ENCODE data around the gene WNK2.

DNA sequence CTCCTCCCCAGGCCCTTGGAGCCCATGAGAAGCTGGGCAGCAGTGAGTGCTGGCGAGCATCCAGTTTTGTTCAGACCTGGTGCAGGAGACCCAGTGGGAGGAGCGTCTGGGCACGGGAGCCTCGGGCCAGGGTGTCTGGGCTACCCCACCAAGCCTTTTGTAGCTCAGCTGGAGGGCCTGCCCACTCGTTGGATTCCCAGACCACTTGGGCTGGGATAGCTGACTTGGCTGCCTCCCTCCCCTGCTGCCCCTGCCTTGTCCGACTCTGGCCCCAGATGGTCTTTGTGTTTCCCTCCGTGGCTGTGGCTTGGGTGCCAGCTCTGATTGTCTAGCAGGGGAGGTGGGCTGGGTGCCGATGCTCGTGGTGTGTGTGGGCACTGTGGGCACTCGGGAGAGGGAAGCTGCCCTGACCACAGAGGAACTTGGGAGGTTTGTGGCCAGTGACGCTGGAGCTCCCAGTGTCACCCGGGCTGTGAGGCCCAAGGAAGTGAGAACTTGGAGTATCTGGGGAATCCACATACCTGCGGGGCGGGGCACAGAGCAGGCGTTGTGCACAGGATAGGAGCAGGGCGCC, 47.3 kb downstream of the WNK2 start:
- TF ChIP-seq POLR2A (IDR thresholded peaks at IDR 0.05; ENCODE audit: low read length) (no peak), GATA1 (IDR thresholded peaks at IDR 0.05; ENCODE audit: low read depth, low read length) (no peak)
